Thyroid gland (tissue), 4 donors: ENCODE results near the gene PBX2.

Experiments used
- CTCF ChIP-seq, 6 experiments: fragments of 200-600 bp in 3 of 6; fragments of 450-650 bp in 3 of 6; sonication (generic) in 3 of 6; IDR thresholded peaks; one replicate each; pipeline ENCODE4 v1.5.1; 2016 to 2019; ENCODE audit warnings: antibody characterized with exemption in 6 of 6, mild to moderate bottlenecking in 2 of 6, inconsistent platforms in 1 of 6, moderate library complexity in 1 of 6
- POLR2A ChIP-seq, 2 donors: fragments of 450-650 bp; IDR thresholded peaks; one replicate each; pipeline ENCODE4 v1.6.1; 2017; ENCODE audit warnings: antibody characterized with exemption in 2 of 2, mild to moderate bottlenecking in 2 of 2, moderate library complexity in 1 of 2

DNA sequence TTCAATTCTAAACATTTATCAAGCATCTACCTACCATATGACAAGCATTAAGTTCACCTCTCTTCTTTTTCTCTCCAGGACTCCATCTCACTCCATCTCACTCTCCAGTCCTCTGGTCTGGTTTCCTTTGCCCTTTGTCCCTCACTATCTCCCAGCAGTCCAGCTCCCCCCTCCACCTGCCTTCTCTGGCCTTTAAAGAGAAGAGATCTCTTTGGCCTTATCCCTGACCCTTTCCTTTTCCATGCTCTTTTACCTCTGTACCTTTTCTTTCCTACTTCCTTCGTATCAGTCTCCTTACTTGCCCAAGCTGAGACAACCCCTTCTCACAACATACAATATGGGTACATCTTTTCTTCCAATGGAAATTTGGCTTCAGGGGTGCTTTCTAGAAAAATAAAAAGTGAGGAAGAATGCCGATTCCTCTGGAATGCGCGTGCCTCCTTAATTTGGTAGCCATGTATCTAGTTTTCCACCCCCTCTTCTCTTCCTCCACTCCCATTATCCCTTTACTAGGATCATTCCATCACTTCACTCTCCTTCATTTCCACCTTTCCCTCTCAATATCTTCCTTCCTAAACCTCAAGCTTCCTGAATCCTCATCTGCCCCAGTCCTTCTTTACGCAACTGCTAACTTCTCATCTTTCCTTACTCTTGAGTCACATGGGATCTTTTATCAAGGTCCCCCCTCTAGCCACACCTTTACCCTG lies 13.4 kb downstream of the PBX2 start:
- TF ChIP-seq CTCF (IDR thresholded peaks at IDR 0.05) (no peak), POLR2A (IDR thresholded peaks at IDR 0.05) (no peak)
